ENCODE measurements around the gene EID3. TPM values are rescaled to one million over a fixed set of nuclear protein-coding genes. Genes with fewer than 3 reads are reported as not detected.
"Not testable (repeated sequence)": the region's sequence is repeated elsewhere in the genome, so short reads cannot be mapped to it uniquely, and the experiment has no call there.

EID3 gene
- total RNA-seq, 2 donors from 2014 or later = 2.9 to 4.6 TPM

DNA sequence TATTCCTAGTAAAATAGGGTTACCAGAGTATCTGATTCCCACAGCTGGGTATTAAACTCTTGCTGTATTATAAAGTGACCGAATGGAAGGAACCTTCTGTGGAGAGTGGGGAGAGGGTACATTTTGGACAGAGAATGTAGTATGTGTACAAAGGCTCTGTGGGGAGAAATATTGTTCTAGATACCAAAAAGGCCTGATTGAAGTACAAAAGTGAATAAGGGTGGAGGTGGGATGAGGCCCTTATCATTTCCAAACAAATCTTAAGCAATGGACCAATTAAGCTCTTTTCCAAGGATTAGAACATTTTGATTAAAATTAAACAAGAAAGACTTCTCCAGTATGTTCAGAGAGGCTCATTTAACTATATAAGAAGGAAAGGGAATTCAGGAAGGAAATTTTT lies 20.4 kb downstream of the EID3 start:
- no peak overlapping the region for H3K27ac ChIP-seq
- H3K36me3 ChIP-seq (replicated peaks in 1 of 2; ENCODE audit: insufficient read depth in 1 of 2, low read depth in 2 of 2) = peaks cover 11 to 34% of the 10 kb centered on the region in 2 donors
- no peak overlapping the region for H3K4me3 ChIP-seq
- TF ChIP-seq, protein P1, sequence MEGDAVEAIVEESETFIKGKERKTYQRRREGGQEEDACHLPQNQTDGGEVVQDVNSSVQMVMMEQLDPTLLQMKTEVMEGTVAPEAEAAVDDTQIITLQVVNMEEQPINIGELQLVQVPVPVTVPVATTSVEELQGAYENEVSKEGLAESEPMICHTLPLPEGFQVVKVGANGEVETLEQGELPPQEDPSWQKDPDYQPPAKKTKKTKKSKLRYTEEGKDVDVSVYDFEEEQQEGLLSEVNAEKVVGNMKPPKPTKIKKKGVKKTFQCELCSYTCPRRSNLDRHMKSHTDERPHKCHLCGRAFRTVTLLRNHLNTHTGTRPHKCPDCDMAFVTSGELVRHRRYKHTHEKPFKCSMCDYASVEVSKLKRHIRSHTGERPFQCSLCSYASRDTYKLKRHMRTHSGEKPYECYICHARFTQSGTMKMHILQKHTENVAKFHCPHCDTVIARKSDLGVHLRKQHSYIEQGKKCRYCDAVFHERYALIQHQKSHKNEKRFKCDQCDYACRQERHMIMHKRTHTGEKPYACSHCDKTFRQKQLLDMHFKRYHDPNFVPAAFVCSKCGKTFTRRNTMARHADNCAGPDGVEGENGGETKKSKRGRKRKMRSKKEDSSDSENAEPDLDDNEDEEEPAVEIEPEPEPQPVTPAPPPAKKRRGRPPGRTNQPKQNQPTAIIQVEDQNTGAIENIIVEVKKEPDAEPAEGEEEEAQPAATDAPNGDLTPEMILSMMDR (IDR thresholded peaks at IDR 0.05) = no peak
- no peak for TF ChIP-seq POLR2A (IDR thresholded peaks at IDR 0.05)
- no peak for ATAC-seq
- DNase-seq = no peak
- intact Hi-C loops (cut with DNase I) = no loop called here
- no peaks in the 10 kb centered on the region for H3K9me3 ChIP-seq
- no peaks in the 10 kb centered on the region for H3K27me3 ChIP-seq
- WGBS, 2 donors = 95 to 100% methylated on average over 1 of the region's 1 CpG
- H3K4me1 ChIP-seq = no peaks in the 10 kb centered on the region

DNA sequence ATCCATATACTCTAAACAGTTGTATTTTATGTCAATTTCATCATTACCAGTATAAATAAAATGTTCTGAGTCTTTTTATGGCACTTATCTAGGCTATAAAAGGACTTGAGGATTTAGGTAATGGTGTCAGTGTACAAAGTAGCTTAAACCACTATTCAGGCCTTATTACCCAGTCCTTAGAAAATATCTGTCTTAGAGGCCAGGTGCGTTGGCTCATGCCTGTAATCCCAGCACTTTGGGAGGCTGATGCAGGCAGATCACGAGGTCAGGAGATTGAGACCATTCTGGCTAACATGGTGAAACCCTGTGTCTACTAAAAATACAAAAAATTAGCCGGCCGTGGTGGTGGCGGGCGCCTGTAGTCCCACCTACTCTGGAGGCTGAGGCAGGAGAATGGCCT lies 24.7 kb downstream of the EID3 start:
- H3K27me3 ChIP-seq; H3K27ac ChIP-seq; H3K9me3 ChIP-seq; intact Hi-C loops (cut with DNase I); DNase-seq; H3K4me3 ChIP-seq; H3K4me1 ChIP-seq; ATAC-seq: not testable (repeated sequence)
- WGBS, 2 donors = 88 to 96% methylated on average over 6 of the region's 6 CpGs
- H3K36me3 ChIP-seq (replicated peaks in 1 of 2; ENCODE audit: insufficient read depth in 1 of 2, low read depth in 2 of 2) = peaks cover 5 to 14% of the 10 kb centered on the region in 2 donors

- no peaks in the 10 kb centered on the region for H3K4me1 ChIP-seq
- H3K27ac ChIP-seq = no peak overlapping the region
- H3K4me3 ChIP-seq = no peak overlapping the region
- intact Hi-C loops (cut with DNase I) = no loop called here
- 90 to 93% methylated on average over 1 of the region's 1 CpG for WGBS, 2 donors
- no peaks in the 10 kb centered on the region for H3K27me3 ChIP-seq
- H3K36me3 ChIP-seq (replicated peaks in 1 of 2; ENCODE audit: insufficient read depth in 1 of 2, low read depth in 2 of 2) = peaks cover 5 to 14% of the 10 kb centered on the region in 2 donors
- ATAC-seq (no peak), DNase-seq (no peak)
- TF ChIP-seq POLR2A (IDR thresholded peaks at IDR 0.05) = no peak
- TF ChIP-seq, protein P1 (IDR thresholded peaks at IDR 0.05) = no peak
- H3K9me3 ChIP-seq = no peaks in the 10 kb centered on the region
These were observed 25.3 kb downstream of the EID3 start for GRCh38 chr12:104328790-104329189.

- Histone ChIP-seq H3K36me3 (replicated peaks in 1 of 2; ENCODE audit: insufficient read depth in 1 of 2, low read depth in 2 of 2) (peaks cover 5 to 21% of the 10 kb centered on the region in 2 donors), H3K27me3 (no peaks in the 10 kb centered on the region), H3K4me1 (no peaks in the 10 kb centered on the region), H3K4me3 (no peak overlapping the region), H3K27ac (no peak overlapping the region), H3K9me3 (no peaks in the 10 kb centered on the region)
- TF ChIP-seq, protein P1 (IDR thresholded peaks at IDR 0.05) = no peak
- no peak for TF ChIP-seq POLR2A (IDR thresholded peaks at IDR 0.05)
- 88 to 89% methylated on average over 5 of the region's 5 CpGs for WGBS, 2 donors
- ATAC-seq = no peak
- DNase-seq = no peak
- intact Hi-C loops (cut with DNase I) = no loop called here
These were observed 26.4 kb downstream of the EID3 start for GRCh38 chr12:104329707-104330532.

GRCh38 chr12:104331376-104331775 lies 27.8 kb downstream of the EID3 start:
- Histone ChIP-seq H3K4me3 (no peak overlapping the region), H3K27ac (no peak overlapping the region), H3K27me3 (no peaks in the 10 kb centered on the region), H3K4me1 (no peaks in the 10 kb centered on the region), H3K36me3 (replicated peaks in 1 of 2; ENCODE audit: insufficient read depth in 1 of 2, low read depth in 2 of 2) (peaks cover 5 to 17% of the 10 kb centered on the region in 2 donors), H3K9me3 (no peaks in the 10 kb centered on the region)
- intact Hi-C loops (cut with DNase I) = no loop called here
- 91 to 92% methylated on average over 2 of the region's 2 CpGs for WGBS, 2 donors
- no peak for DNase-seq
- no peak for ATAC-seq
- no peak for TF ChIP-seq POLR2A (IDR thresholded peaks at IDR 0.05)
- TF ChIP-seq, protein P1 (IDR thresholded peaks at IDR 0.05) = no peak

DNA sequence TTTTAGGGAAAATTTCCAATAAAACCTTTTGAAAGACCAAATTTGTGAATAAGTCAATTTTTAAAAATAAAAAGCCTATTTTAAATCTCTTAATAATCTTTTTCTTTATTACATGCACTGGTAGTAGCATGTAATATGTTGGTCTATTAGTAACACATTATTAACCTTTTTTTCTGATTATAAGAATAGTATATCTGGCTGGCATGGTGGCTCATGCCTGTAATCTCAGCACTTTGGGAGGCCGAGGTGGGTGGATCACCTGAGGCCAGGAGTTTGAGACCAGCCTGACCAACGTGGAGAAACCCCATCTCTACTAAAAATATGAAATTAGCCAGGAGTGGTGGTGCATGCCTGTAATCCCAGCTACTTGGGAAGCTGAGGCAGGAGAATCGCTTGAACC lies 28.7 kb downstream of the EID3 start:
- ATAC-seq; H3K27me3 ChIP-seq; H3K9me3 ChIP-seq; DNase-seq; intact Hi-C loops (cut with DNase I); H3K27ac ChIP-seq; H3K4me3 ChIP-seq; H3K4me1 ChIP-seq: not testable (repeated sequence)
- 90 to 94% methylated on average over 3 of the region's 3 CpGs for WGBS, 2 donors
- H3K36me3 ChIP-seq (replicated peaks in 1 of 2; ENCODE audit: insufficient read depth in 1 of 2, low read depth in 2 of 2) = peaks cover 5 to 17% of the 10 kb centered on the region in 2 donors
